ENCODE measurements around the gene MTHFD2.
"Not testable (repeated sequence)": the region's sequence is repeated elsewhere in the genome, so short reads cannot be mapped to it uniquely, and the experiment has no call there.

MTHFD2 gene

GRCh38 chr2:74206180-74206688 is 7.8 kb downstream of the MTHFD2 start:
- Mint-ChIP-seq H3K36me3 (ENCODE audit: low read depth) (peaks cover 99% of the 10 kb centered on the region), H3K27ac (peak overlapping the region; percentile 97), H3K9me3 (no peaks in the 10 kb centered on the region), H3K4me3 (peak overlapping the region; percentile 71), H3K4me1 (ENCODE audit: low read depth) (peaks cover 69% of the 10 kb centered on the region), H3K27me3 (no peaks in the 10 kb centered on the region)
- DNase-seq = peak; percentile 60

- H3K4me1 Mint-ChIP-seq (ENCODE audit: low read depth) = peaks cover 14% of the 10 kb centered on the region
- no peaks in the 10 kb centered on the region for H3K27me3 Mint-ChIP-seq
- DNase-seq = no peak
- H3K4me3 Mint-ChIP-seq = no peak overlapping the region
- H3K9me3 Mint-ChIP-seq = no peaks in the 10 kb centered on the region
- peak overlapping the region; percentile 37 for H3K27ac Mint-ChIP-seq
- peaks cover 93% of the 10 kb centered on the region for H3K36me3 Mint-ChIP-seq (ENCODE audit: low read depth)
Measured at GRCh38 chr2:74212702-74213410, 14.4 kb downstream of the MTHFD2 start.

DNA sequence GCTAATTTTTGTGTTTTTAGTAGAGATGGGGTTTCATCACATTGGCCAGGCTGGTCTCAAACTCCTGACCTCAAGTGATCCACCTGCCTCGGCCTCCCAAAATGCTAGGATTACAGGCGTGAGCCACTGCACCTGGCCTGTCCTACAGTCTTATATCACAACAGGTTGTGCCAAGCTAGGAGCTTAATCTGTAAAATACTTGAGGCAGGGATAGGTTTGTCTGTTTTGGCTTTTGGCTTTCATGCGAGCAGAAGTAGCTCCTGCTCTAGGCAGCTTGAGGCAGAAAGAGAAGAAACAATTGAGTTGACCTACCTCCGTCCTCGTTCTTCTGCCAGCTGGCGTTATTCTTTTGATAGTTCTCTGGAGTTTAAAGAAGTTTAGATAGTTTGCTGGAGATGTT is 17.4 kb downstream of the MTHFD2 start:
- DNase-seq; H3K27ac Mint-ChIP-seq; H3K27me3 Mint-ChIP-seq; H3K4me3 Mint-ChIP-seq; H3K4me1 Mint-ChIP-seq (ENCODE audit: low read depth); H3K9me3 Mint-ChIP-seq: not testable (repeated sequence)
- H3K36me3 Mint-ChIP-seq (ENCODE audit: low read depth) = peaks cover 85% of the 10 kb centered on the region

GRCh38 chr2:74216642-74217041 is 18.2 kb downstream of the MTHFD2 start:
- Mint-ChIP-seq H3K36me3 (ENCODE audit: low read depth) (peaks cover 86% of the 10 kb centered on the region), H3K9me3 (no peaks in the 10 kb centered on the region), H3K4me3 (no peak overlapping the region), H3K27me3 (no peaks in the 10 kb centered on the region), H3K4me1 (ENCODE audit: low read depth) (no peaks in the 10 kb centered on the region), H3K27ac (no peak overlapping the region)
- no peak for DNase-seq

GRCh38 chr2:74219846-74220486 is 21.6 kb downstream of the MTHFD2 start:
- H3K9me3 Mint-ChIP-seq = no peaks in the 10 kb centered on the region
- peaks cover 3% of the 10 kb centered on the region for H3K4me1 Mint-ChIP-seq (ENCODE audit: low read depth)
- no peak overlapping the region for H3K4me3 Mint-ChIP-seq
- DNase-seq = no peak
- H3K36me3 Mint-ChIP-seq (ENCODE audit: low read depth) = peaks cover 83% of the 10 kb centered on the region
- H3K27me3 Mint-ChIP-seq = no peaks in the 10 kb centered on the region
- H3K27ac Mint-ChIP-seq = peak overlapping the region; percentile 29

- peak overlapping the region; percentile 52 for H3K27ac Mint-ChIP-seq
- H3K27me3 Mint-ChIP-seq = no peaks in the 10 kb centered on the region
- no peak overlapping the region for H3K4me3 Mint-ChIP-seq
- H3K9me3 Mint-ChIP-seq = no peaks in the 10 kb centered on the region
- no peak for DNase-seq
- H3K36me3 Mint-ChIP-seq (ENCODE audit: low read depth) = peaks cover 72% of the 10 kb centered on the region
- peaks cover 3% of the 10 kb centered on the region for H3K4me1 Mint-ChIP-seq (ENCODE audit: low read depth)
Measured at GRCh38 chr2:74221091-74221490, 22.7 kb downstream of the MTHFD2 start.

- Mint-ChIP-seq H3K4me3 (no peak overlapping the region), H3K27me3 (no peaks in the 10 kb centered on the region), H3K36me3 (ENCODE audit: low read depth) (peaks cover 67% of the 10 kb centered on the region), H3K4me1 (ENCODE audit: low read depth) (peaks cover 3% of the 10 kb centered on the region), H3K9me3 (no peaks in the 10 kb centered on the region), H3K27ac (peak overlapping the region; percentile 52)
- no peak for DNase-seq
Measured at GRCh38 chr2:74221604-74222299, 23.3 kb downstream of the MTHFD2 start.

- no peak for DNase-seq
- Mint-ChIP-seq H3K4me1 (ENCODE audit: low read depth) (peaks cover 3% of the 10 kb centered on the region), H3K27me3 (no peaks in the 10 kb centered on the region), H3K36me3 (ENCODE audit: low read depth) (peaks cover 62% of the 10 kb centered on the region), H3K27ac (peak overlapping the region; percentile 52), H3K4me3 (no peak overlapping the region), H3K9me3 (no peaks in the 10 kb centered on the region)
Measured at GRCh38 chr2:74222300-74222650, 23.9 kb downstream of the MTHFD2 start.

DNA sequence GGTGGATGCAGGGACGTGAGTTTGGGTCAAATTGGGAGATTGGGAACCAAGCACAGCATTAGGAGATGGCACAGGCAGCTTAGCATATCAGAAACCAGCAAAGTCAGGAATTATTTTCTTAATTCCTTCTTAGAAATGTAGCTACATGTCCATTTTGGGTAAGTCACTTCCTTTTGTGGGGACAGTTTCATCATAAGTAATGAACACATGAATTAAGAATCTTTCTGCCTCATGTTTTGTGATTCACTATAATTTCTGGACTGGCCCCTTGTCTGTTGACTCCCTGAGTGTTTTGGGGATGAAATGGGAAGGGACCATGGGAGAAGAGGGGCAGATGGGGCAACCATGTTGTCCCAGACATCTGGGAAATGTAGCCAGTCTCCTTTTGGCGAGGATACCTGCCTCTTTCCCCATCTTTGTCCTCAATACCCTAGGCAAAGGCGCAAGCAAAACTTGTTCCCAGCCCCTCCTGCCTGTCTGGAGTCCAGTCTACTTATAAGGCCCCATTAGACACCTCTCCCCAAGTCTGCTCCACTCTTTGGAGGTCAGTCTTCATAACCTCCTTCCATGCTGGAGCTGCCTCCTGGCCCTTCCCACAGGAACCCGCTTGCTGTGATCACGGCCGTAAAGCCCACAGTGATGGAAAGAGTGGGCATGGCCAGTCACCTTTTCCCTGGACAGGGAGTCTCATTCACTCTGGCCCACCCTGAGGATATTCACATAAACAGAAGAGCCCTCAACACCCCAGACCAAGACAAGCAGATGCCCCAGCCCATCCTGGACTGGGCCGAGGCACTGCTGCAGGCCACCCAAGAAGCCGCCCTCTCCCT is 25.7 kb downstream of the MTHFD2 start:
- Mint-ChIP-seq H3K4me1 (ENCODE audit: low read depth) (peaks cover 3% of the 10 kb centered on the region), H3K27ac (peak overlapping the region; percentile 83), H3K9me3 (no peaks in the 10 kb centered on the region), H3K36me3 (ENCODE audit: low read depth) (peaks cover 46% of the 10 kb centered on the region), H3K4me3 (no peak overlapping the region), H3K27me3 (no peaks in the 10 kb centered on the region)
- DNase-seq = no peak

- DNase-seq = no peak
- Mint-ChIP-seq H3K4me3 (no peak overlapping the region), H3K4me1 (ENCODE audit: low read depth) (peaks cover 3% of the 10 kb centered on the region), H3K27ac (no peak overlapping the region), H3K27me3 (no peaks in the 10 kb centered on the region), H3K9me3 (no peaks in the 10 kb centered on the region), H3K36me3 (ENCODE audit: low read depth) (peaks cover 34% of the 10 kb centered on the region)
Measured at GRCh38 chr2:74225698-74226459, 27.5 kb downstream of the MTHFD2 start.

- no peak overlapping the region for H3K4me3 Mint-ChIP-seq
- H3K27me3 Mint-ChIP-seq = no peaks in the 10 kb centered on the region
- H3K9me3 Mint-ChIP-seq = no peaks in the 10 kb centered on the region
- H3K27ac Mint-ChIP-seq = no peak overlapping the region
- no peak for DNase-seq
- peaks cover 25% of the 10 kb centered on the region for H3K36me3 Mint-ChIP-seq (ENCODE audit: low read depth)
- H3K4me1 Mint-ChIP-seq (ENCODE audit: low read depth) = peaks cover 3% of the 10 kb centered on the region
Measured at GRCh38 chr2:74226648-74227213, 28.3 kb downstream of the MTHFD2 start.

DNA sequence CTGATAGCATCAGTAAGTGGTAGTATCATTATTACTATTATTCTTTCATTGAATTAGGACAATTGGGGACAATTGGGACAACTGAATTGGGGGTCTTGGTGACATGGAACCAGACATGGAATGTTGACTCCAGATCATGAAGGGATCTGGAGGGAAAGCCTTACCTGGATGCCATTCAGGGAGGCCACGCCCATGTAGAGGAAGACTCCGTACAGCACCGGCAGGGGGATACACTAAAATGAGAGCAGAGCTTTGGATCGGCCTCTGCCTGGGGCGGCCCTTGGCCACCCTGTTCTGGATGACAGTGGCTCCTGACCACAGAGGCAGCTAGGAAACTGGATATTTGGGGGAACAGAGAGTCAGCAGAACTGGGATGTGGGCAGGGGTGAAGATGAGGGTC is 29.2 kb downstream of the MTHFD2 start:
- Mint-ChIP-seq H3K4me3 (no peak overlapping the region), H3K4me1 (ENCODE audit: low read depth) (peaks cover 3% of the 10 kb centered on the region), H3K27me3 (no peaks in the 10 kb centered on the region), H3K27ac (peak overlapping the region; percentile 62), H3K36me3 (ENCODE audit: low read depth) (peaks cover 16% of the 10 kb centered on the region), H3K9me3 (no peaks in the 10 kb centered on the region)
- DNase-seq = no peak

DNA sequence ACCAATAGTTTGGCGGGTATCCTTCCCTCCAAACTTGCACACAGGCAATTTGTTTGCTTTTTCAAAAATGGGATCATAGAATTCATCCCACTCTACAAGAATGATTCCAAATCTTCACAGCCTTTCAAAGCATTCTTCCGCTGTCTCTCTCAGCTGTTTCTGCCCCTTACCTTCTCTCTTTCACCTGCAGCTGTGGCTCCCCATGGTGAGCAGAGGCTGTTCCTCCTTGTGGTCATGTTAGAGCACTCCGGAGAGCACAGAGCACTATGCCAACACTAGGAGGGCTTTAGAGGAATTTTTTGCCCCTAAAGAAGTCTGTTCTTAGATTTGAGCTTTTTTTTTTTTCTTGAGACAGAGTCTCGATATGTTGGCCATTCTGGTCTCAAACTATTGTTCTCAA is 30.4 kb downstream of the MTHFD2 start:
- H3K4me3 Mint-ChIP-seq = no peak overlapping the region
- DNase-seq = no peak
- H3K27me3 Mint-ChIP-seq = no peaks in the 10 kb centered on the region
- peaks cover 11% of the 10 kb centered on the region for H3K36me3 Mint-ChIP-seq (ENCODE audit: low read depth)
- H3K4me1 Mint-ChIP-seq (ENCODE audit: low read depth) = peaks cover under 1% of the 10 kb centered on the region
- no peak overlapping the region for H3K27ac Mint-ChIP-seq
- no peaks in the 10 kb centered on the region for H3K9me3 Mint-ChIP-seq
